Measurements from ENCODE around the gene AFF3. TPM values are rescaled to one million over a fixed set of nuclear protein-coding genes. Genes with fewer than 3 reads are reported as not detected.

The AFF3 gene
- total and polyA plus RNA-seq, 2 of the 8 experiments (the other 6 are each of a cell fraction or from before 2014, with no cell fraction given), result 0.27 to 3.0 TPM

- no peak for TF ChIP-seq KDM4A (IDR thresholded peaks at IDR 0.05; ENCODE audit: low read depth, low read length, severe bottlenecking)
Observed at GRCh38 chr2:99593692-99594427, 548.5 kb downstream of the AFF3 start (continued).
